ENCODE data around the gene KLHL29.

DNA sequence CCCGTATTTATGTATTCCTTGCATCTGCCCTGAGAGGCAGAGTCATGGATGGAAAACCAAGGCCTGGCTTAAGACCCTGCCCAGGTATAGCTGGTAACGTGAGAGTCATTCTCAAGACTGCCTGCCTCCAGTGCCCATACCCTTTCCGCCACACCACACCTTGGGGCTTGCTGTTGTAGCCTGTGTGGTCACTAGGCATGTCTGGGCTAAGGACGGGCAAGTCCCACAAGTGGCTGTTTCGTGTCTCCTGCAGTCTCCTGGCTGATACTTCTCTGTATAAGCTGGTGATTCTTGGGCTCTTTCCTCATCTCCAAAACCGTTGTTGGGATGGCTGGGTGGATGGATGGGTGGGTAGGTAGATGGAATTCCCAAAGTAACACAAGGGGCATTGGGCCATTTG is 269.8 kb downstream of the KLHL29 start:
- TF ChIP-seq, protein P1, sequence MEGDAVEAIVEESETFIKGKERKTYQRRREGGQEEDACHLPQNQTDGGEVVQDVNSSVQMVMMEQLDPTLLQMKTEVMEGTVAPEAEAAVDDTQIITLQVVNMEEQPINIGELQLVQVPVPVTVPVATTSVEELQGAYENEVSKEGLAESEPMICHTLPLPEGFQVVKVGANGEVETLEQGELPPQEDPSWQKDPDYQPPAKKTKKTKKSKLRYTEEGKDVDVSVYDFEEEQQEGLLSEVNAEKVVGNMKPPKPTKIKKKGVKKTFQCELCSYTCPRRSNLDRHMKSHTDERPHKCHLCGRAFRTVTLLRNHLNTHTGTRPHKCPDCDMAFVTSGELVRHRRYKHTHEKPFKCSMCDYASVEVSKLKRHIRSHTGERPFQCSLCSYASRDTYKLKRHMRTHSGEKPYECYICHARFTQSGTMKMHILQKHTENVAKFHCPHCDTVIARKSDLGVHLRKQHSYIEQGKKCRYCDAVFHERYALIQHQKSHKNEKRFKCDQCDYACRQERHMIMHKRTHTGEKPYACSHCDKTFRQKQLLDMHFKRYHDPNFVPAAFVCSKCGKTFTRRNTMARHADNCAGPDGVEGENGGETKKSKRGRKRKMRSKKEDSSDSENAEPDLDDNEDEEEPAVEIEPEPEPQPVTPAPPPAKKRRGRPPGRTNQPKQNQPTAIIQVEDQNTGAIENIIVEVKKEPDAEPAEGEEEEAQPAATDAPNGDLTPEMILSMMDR (IDR thresholded peaks at IDR 0.05) = no peak
- TF ChIP-seq YY1 (IDR thresholded peaks at IDR 0.05; ENCODE audit: low read depth) = no peak
- TF ChIP-seq, protein P2, sequence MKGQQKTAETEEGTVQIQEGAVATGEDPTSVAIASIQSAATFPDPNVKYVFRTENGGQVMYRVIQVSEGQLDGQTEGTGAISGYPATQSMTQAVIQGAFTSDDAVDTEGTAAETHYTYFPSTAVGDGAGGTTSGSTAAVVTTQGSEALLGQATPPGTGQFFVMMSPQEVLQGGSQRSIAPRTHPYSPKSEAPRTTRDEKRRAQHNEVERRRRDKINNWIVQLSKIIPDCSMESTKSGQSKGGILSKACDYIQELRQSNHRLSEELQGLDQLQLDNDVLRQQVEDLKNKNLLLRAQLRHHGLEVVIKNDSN (IDR thresholded peaks at IDR 0.05; ENCODE audit: borderline replicate concordance, low read depth) = no peak
- TF ChIP-seq, protein P3, sequence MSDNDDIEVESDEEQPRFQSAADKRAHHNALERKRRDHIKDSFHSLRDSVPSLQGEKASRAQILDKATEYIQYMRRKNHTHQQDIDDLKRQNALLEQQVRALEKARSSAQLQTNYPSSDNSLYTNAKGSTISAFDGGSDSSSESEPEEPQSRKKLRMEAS (IDR thresholded peaks at IDR 0.05; ENCODE audit: low read depth) = no peak
- no peak for TF ChIP-seq POLR2AphosphoS5 (IDR thresholded peaks at IDR 0.05; ENCODE audit: low read depth, low read length)
- TF ChIP-seq, protein P4, sequence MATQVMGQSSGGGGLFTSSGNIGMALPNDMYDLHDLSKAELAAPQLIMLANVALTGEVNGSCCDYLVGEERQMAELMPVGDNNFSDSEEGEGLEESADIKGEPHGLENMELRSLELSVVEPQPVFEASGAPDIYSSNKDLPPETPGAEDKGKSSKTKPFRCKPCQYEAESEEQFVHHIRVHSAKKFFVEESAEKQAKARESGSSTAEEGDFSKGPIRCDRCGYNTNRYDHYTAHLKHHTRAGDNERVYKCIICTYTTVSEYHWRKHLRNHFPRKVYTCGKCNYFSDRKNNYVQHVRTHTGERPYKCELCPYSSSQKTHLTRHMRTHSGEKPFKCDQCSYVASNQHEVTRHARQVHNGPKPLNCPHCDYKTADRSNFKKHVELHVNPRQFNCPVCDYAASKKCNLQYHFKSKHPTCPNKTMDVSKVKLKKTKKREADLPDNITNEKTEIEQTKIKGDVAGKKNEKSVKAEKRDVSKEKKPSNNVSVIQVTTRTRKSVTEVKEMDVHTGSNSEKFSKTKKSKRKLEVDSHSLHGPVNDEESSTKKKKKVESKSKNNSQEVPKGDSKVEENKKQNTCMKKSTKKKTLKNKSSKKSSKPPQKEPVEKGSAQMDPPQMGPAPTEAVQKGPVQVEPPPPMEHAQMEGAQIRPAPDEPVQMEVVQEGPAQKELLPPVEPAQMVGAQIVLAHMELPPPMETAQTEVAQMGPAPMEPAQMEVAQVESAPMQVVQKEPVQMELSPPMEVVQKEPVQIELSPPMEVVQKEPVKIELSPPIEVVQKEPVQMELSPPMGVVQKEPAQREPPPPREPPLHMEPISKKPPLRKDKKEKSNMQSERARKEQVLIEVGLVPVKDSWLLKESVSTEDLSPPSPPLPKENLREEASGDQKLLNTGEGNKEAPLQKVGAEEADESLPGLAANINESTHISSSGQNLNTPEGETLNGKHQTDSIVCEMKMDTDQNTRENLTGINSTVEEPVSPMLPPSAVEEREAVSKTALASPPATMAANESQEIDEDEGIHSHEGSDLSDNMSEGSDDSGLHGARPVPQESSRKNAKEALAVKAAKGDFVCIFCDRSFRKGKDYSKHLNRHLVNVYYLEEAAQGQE (IDR thresholded peaks at IDR 0.05; ENCODE audit: low read depth, low read length) = no peak
- no peak for TF ChIP-seq MXI1 (IDR thresholded peaks at IDR 0.05; ENCODE audit: low read depth, low read length)
- TF ChIP-seq, protein P5, sequence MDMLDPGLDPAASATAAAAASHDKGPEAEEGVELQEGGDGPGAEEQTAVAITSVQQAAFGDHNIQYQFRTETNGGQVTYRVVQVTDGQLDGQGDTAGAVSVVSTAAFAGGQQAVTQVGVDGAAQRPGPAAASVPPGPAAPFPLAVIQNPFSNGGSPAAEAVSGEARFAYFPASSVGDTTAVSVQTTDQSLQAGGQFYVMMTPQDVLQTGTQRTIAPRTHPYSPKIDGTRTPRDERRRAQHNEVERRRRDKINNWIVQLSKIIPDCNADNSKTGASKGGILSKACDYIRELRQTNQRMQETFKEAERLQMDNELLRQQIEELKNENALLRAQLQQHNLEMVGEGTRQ (IDR thresholded peaks at IDR 0.05; ENCODE audit: borderline replicate concordance, low read depth, low read length) = no peak
- no peak for TF ChIP-seq EZH2phosphoT487 (IDR thresholded peaks at IDR 0.05; ENCODE audit: borderline replicate concordance, low read depth)

Measured in SK-N-SH (cell line).